Measurements from ENCODE around the gene PLA2G1B.

GRCh38 chr12:120332041-120332440, 4.5 kb upstream of the PLA2G1B start:
- TF ChIP-seq POLR2A (IDR thresholded peaks at IDR 0.05) (no peak), CTCF (IDR thresholded peaks at IDR 0.05) (no peak)
